Measurements from ENCODE around the gene ACIN1. TPM values are rescaled to one million over a fixed set of nuclear protein-coding genes. Genes with fewer than 3 reads are reported as not detected.

Gene ACIN1
- total and polyA plus RNA-seq, 3 donors from 2014 or later: 151 to 216 (median 209) TPM

DNA sequence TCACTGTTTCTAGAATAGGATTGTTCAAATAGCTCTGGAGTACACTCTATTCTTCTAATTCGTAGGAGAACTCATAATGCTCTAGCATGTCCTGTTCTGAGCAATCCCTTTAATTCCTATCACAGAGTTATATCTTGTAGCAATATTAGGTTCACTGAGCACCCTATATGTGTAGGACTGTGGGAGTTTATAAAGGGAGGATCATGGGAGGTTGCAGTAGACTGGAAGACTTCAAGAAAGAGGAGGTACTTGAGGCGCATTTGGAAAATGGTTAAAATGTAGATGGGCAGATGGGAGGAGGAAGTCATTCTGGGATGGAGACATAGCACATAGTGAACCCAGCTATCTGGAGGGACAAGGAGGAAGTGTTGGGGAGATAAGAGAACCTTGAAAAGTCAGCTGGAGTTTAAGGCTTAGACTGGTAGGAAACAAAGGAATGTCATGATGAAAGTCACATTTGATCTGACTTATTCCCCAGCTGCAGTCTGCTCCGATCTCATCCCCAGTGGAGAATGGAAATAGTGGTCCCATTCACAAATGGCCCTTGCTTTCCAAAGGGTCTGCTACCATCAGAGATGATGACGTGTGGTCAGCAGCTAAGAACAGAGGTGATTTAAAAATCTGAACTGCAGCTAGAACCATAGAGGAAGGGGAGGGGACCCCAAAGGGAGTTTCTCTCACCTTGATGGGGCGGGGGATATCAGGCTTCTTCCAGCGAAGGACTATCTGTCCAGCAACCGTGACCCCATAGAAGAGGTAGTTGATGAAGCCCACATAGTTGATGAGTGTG lies 34.2 kb upstream of the ACIN1 start:
- TF ChIP-seq CTCF (IDR thresholded peaks at IDR 0.05) (no peak), POLR2A (IDR thresholded peaks at IDR 0.05) (no peak)

DNA sequence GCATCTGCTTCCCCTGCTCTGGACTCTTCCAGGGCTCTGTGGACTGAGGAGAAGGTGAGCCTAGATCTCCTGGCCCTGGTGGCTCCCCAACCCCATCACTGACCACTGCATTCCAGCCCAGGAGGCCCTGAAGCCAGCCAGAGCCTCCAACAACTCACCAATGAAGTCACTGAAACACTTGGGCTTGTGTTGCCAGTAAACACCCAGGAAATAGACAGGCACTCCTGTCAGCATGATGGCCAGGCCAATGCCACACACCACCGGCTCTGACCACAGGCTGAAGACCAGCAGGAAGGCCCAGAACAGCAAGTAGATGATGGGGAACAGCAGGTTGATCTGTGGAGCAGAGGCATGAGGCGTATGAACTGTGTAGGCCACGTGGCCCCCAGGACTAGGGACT lies 32.9 kb upstream of the ACIN1 start:
- peaks cover 16% of the 10 kb centered on the region for H3K4me1 ChIP-seq
- no peak overlapping the region for H3K4me3 ChIP-seq
- no peak for DNase-seq
- no peaks in the 10 kb centered on the region for H3K27me3 ChIP-seq
- intact Hi-C loops (cut with DNase I; ENCODE audit: low total_unique reads): no loop called here
- no peaks in the 10 kb centered on the region for H3K36me3 ChIP-seq (ENCODE audit: low read depth, missing control alignments)
- 91 to 98% methylated on average over 3 of the region's 3 CpGs for WGBS, 2 donors
- H3K27ac ChIP-seq: peak overlapping the region in 1 of 2 donors; percentile 19
- TF ChIP-seq CTCF (IDR thresholded peaks at IDR 0.05) (no peak), POLR2A (IDR thresholded peaks at IDR 0.05) (no peak)
- H3K9me3 ChIP-seq: no peaks in the 10 kb centered on the region

More for the DNA sequence above, 34.2 kb upstream of the ACIN1 start:
- intact Hi-C loops (cut with DNase I; ENCODE audit: low total_unique reads): no loop called here
- DNase-seq: no peak
- Histone ChIP-seq H3K4me3 (no peak overlapping the region), H3K36me3 (ENCODE audit: low read depth, missing control alignments) (no peaks in the 10 kb centered on the region), H3K9me3 (no peaks in the 10 kb centered on the region), H3K4me1 (peaks cover 9% of the 10 kb centered on the region), H3K27me3 (no peaks in the 10 kb centered on the region), H3K27ac (peak overlapping the region in 1 of 2 donors; percentile 14)
- WGBS, 2 donors: 71 to 86% methylated on average over 7 of the region's 7 CpGs

DNA sequence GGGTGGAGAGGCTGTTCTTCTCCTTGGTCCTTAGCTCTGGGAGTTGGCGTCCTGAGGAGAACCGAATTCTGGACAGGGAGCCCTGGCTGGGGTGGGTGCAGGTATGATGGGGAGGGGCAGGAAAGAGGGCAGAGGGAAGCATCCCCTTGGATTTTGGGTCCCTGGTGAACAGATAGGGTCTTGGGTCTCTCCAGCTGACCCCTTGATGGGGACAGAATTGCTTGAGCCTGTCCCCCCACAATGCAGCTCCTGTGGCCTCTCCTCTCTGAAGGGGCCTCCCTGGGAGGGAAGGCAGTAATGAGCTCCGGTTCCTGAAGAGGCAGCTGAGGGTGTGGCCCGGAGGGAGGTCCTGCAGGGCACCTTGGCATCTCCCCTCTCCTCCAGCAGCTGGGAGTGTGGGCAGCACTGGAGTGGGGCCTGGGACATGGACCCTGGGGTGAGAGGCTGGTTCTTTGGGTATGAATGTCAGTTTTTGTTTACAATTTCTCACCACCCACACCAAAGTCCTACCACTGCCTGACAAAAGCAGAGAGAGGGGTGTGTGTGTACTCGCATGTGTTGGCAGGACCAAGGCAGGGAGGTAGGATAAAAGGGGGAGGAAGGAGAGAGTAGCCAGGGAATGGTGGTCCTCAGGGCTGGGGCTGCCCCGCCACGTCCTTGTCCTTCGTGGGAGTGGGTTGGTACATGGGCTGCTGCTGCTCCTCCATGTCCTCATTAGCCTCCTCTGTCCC lies 31.8 kb upstream of the ACIN1 start:
- Histone ChIP-seq H3K4me3 (no peak overlapping the region), H3K36me3 (ENCODE audit: low read depth, missing control alignments) (no peaks in the 10 kb centered on the region), H3K4me1 (peaks cover 17% of the 10 kb centered on the region), H3K9me3 (no peaks in the 10 kb centered on the region), H3K27ac (no peak overlapping the region), H3K27me3 (no peaks in the 10 kb centered on the region)
- intact Hi-C loops (cut with DNase I; ENCODE audit: low total_unique reads): no loop called here
- WGBS, 2 donors: 74 to 84% methylated on average over 8 of the region's 8 CpGs
- TF ChIP-seq CTCF (IDR thresholded peaks at IDR 0.05) (no peak), POLR2A (IDR thresholded peaks at IDR 0.05) (no peak)
- no peak for DNase-seq

DNA sequence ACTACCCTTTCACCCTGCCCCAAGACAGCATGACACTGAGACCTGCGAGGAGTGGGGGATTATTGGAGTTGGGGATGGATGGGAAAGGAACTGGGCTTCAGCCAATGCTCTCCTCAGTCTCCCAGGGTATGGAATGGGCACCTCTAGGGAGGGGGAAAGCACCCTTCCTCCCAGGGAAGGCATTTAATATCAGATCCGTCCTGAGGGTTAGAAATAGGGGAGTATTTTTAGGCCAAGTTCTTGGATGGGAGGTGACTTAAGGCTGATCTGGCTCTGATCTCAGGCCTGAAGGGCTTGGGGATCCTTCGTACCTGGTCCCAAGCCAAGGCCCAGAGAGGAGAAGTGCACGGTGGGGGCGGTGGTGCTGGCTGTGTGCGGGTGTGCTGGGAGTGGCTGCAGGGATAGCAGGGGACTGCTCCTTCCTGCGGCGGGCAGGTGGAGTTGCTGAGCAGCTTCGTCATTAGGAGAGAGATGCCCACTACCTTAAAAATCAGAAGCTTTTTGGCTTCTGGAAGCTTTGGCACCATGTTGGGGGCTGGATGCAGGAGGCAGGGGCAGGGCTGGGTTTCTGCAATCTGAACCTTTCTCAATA lies 31.1 kb upstream of the ACIN1 start:
- peak; percentile 55 for DNase-seq
- TF ChIP-seq CTCF (IDR thresholded peaks at IDR 0.05) (no peak), POLR2A (IDR thresholded peaks at IDR 0.05) (no peak)
- no peaks in the 10 kb centered on the region for H3K36me3 ChIP-seq (ENCODE audit: low read depth, missing control alignments)
- no peak overlapping the region for H3K4me3 ChIP-seq
- peak overlapping the region in 1 of 2 donors; percentile 36 for H3K27ac ChIP-seq
- intact Hi-C loops (cut with DNase I; ENCODE audit: low total_unique reads): no loop called here
- no peaks in the 10 kb centered on the region for H3K9me3 ChIP-seq
- WGBS, 2 donors: 44 to 54% methylated on average over 4 to 9 of the region's 9 CpGs
- H3K4me1 ChIP-seq: peaks cover 24% of the 10 kb centered on the region
- H3K27me3 ChIP-seq: no peaks in the 10 kb centered on the region

All from testis (tissue), 3 donors.